ENCODE measurements around the gene PET117. TPM values are rescaled to one million over a fixed set of nuclear protein-coding genes. Genes with fewer than 3 reads are reported as not detected.
"Not testable (repeated sequence)": the region's sequence is repeated elsewhere in the genome, so short reads cannot be mapped to it uniquely, and the experiment has no call there.

Gene PET117
- total RNA-seq, 1 donor from 2014 or later: 24.1 TPM

DNA sequence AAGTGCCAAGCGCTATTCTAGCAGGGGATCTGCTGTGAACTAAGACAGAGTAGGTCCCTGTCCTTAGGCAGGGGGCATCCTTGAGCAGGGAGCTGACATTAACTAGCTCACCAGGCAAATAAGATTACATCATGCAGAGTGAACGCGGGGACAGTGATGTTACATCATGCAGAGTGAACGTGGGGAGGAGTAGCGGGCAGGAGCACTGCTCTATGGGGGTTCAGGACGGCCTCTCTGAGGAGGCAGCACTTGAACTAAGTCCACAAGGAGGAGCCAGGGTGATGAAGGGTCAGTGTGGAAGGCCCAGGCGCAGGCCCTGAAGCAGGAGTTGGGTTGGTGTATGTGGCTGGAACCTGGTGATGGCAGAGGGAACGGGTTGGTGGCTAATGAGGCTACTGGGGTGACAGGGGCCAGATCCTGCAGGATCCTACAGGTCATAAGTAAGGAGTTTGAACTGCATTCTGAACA is 38.7 kb downstream of the PET117 start:
- TF ChIP-seq CTCF (conservative IDR thresholded peaks at IDR 0.05; ENCODE audit: low read depth, low read length): no peak
- DNase-seq (ENCODE audit: low read depth): no peak
- H3K4me3 ChIP-seq (ENCODE audit: low read depth, low read length): no peak overlapping the region

- not testable (repeated sequence) for H3K4me3 ChIP-seq (ENCODE audit: low read depth, low read length); DNase-seq (ENCODE audit: low read depth)
Observed at GRCh38 chr20:18180366-18180765, 42.7 kb downstream of the PET117 start.

- no peak overlapping the region for H3K4me3 ChIP-seq (ENCODE audit: low read depth, low read length)
- no peak for TF ChIP-seq CTCF (conservative IDR thresholded peaks at IDR 0.05; ENCODE audit: low read depth, low read length)
- DNase-seq (ENCODE audit: low read depth): no peak
Observed at GRCh38 chr20:18180815-18181214, 43.2 kb downstream of the PET117 start.

DNA sequence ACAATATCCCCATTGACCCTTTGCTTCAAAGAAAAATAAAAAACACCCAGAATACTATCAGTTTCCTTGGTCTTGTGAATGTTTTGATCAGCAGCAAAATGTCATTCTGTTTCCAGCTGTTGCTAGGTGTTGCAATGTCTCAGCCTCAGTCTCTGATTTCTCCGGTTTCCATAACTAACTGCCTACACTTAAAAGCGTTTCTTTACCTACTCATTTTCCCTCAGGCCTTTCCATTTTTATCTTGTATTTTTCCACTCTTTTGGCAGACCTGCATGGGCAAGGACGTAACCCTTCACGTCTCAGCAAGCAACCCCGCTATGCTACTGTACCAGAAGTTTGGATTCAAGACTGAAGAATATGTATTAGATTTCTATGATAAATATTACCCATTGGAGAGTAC is 49.4 kb downstream of the PET117 start:
- no peak overlapping the region for H3K4me3 ChIP-seq (ENCODE audit: low read depth, low read length)
- TF ChIP-seq CTCF (conservative IDR thresholded peaks at IDR 0.05; ENCODE audit: low read depth, low read length): no peak
- DNase-seq (ENCODE audit: low read depth): no peak

DNA sequence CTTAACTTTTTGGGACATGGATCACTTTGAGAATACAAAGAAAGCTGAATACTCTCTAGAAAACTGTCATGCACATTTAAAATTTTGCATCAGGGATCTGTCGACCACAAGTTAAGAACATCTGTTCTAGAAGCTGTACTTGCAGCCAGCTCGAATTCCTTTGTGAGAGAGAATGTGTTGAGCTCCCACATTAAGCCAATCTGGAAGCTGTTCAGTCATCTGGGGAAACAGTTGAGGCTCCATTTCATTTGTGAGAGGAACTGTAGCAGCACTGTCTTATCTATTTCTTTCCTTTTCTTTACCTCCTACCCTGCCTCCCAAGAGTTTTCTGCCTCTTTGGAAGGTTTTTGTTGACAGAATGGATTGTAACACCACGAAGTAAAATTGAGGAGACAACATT is 50.8 kb downstream of the PET117 start:
- no peak for DNase-seq (ENCODE audit: low read depth)
- TF ChIP-seq CTCF (conservative IDR thresholded peaks at IDR 0.05; ENCODE audit: low read depth, low read length): no peak
- no peak overlapping the region for H3K4me3 ChIP-seq (ENCODE audit: low read depth, low read length)

GRCh38 chr20:18190338-18191233 is 52.9 kb downstream of the PET117 start:
- TF ChIP-seq CTCF (conservative IDR thresholded peaks at IDR 0.05; ENCODE audit: low read depth, low read length): no peak
- DNase-seq (ENCODE audit: low read depth): no peak
- H3K4me3 ChIP-seq (ENCODE audit: low read depth, low read length): no peak overlapping the region

- no peak for DNase-seq (ENCODE audit: low read depth)
- TF ChIP-seq CTCF (conservative IDR thresholded peaks at IDR 0.05; ENCODE audit: low read depth, low read length): no peak
- H3K4me3 ChIP-seq (ENCODE audit: low read depth, low read length): no peak overlapping the region
Observed at GRCh38 chr20:18191306-18191705, 53.6 kb downstream of the PET117 start.

Other genes starting within 250 kb of the PET117 start
- gene SNX5, start 169.1 kb upstream of the PET117 start, total RNA-seq: 182 and 185 TPM in 2 replicates
- 15.2 and 23.7 TPM in 2 replicates for gene MGME1, start 168.8 kb upstream of the PET117 start, total RNA-seq
- gene OVOL2, start 79.9 kb upstream of the PET117 start, total RNA-seq: 0.23 and 1.6 TPM in 2 replicates
- 6.4 and 10.6 TPM in 2 replicates for gene KAT14, start within 50 bp of the PET117 start, total RNA-seq
- 7.7 and 16.1 TPM in 2 replicates for gene ZNF133, start 150.7 kb downstream of the PET117 start, total RNA-seq